IMR-90 (cell line): Measurements from ENCODE around the gene ZNF497. TPM values are rescaled to one million over a fixed set of nuclear protein-coding genes. Genes with fewer than 3 reads are reported as not detected.

ENCODE experiments used
- ATAC-seq: fragments of 200-7000 bp; cut with Tn5 transposase; 2 replicates; pipeline ENCODE4 v1.9.1; 2020; ENCODE audit warnings: low read depth, mild to moderate bottlenecking, moderate library complexity
- BruUV-seq: library from RNA; stranded (reverse); fragments of 400-500 nt; replicated peaks from 2 replicates; lab custom pipeline; 2021; lab: Mats Ljungman, UMichigan
- CTCF ChIA-PET: fragments of 300-600 bp; formaldehyde crosslinking; extraction: SDS; loops from one replicate; lab custom pipeline; 2021; ENCODE audit warnings: antibody characterized with exemption; lab: Yijun Ruan, JAX
- POLR2A ChIA-PET: fragments of 300-600 bp; sonication (Branson Sonifier 250); formaldehyde crosslinking; loops from one replicate; lab custom pipeline; 2022; ENCODE audit warnings: antibody characterized with exemption; ENCODE audit not compliant: unreplicated experiment; lab: Charles Lee
- DNase-seq: peaks from one replicate; pipeline ENCODE4 v3.0.0; 2013
- H2AFZ ChIP-seq: replicated peaks from 2 replicates; pipeline ENCODE3; 2013; ENCODE audit warnings: low read length, mild to moderate bottlenecking; ENCODE audit not compliant: poor library complexity
- H2AK5ac ChIP-seq: 2 replicates; pipeline ENCODE4 v1.6.1; 2013; ENCODE audit warnings: low read depth, low read length, inconsistent platforms
- H2AK9ac ChIP-seq: replicated peaks from 2 replicates; pipeline ENCODE3; 2013; ENCODE audit warnings: mild to moderate bottlenecking, low read depth, low read length, moderate library complexity; ENCODE audit not compliant: poor library complexity
- H2BK120ac ChIP-seq: 2 replicates; pipeline ENCODE4 v1.6.1; 2013; ENCODE audit warnings: low read depth, low read length, inconsistent platforms
- H2BK15ac ChIP-seq: 3 replicates; pipeline ENCODE4 v1.6.1; 2013; ENCODE audit warnings: low read depth, low read length, inconsistent platforms
- H2BK20ac ChIP-seq: 2 replicates; pipeline ENCODE4 v1.6.1; 2013; ENCODE audit warnings: low read depth, mild to moderate bottlenecking, inconsistent platforms, low read length, moderate library complexity
- H2BK5ac ChIP-seq: 2 replicates; pipeline ENCODE4 v1.6.1; 2013; ENCODE audit warnings: mild to moderate bottlenecking, low read depth, low read length, inconsistent platforms; ENCODE audit not compliant: poor library complexity, severe bottlenecking
- H3K14ac ChIP-seq: replicated peaks from 2 replicates; pipeline ENCODE4 v1.6.1; 2013; ENCODE audit warnings: low read depth, low read length, inconsistent platforms
- H3K18ac ChIP-seq: 2 replicates; pipeline ENCODE4 v1.6.1; 2013; ENCODE audit warnings: low read depth, low read length, control low read depth
- H3K23ac ChIP-seq: 2 replicates; pipeline ENCODE4 v1.6.1; 2013; ENCODE audit warnings: low read depth, low read length, inconsistent platforms
- H3K27ac ChIP-seq: 2 replicates; pipeline ENCODE4 v1.5.1; 2013; ENCODE audit warnings: mild to moderate bottlenecking, control low read depth, low read length; ENCODE audit not compliant: insufficient read depth
- H3K27me3 ChIP-seq: 2 replicates; pipeline ENCODE4 v1.6.1; 2013; ENCODE audit warnings: low read length; ENCODE audit not compliant: control insufficient read depth, insufficient read depth
- H3K36me3 ChIP-seq: 2 replicates; pipeline ENCODE4 v1.6.1; 2013; ENCODE audit warnings: low read length, mixed read lengths; ENCODE audit not compliant: control insufficient read depth, insufficient read depth
- H3K4ac ChIP-seq: 2 replicates; pipeline ENCODE4 v1.6.1; 2013; ENCODE audit warnings: low read depth, low read length, inconsistent platforms
- H3K4me1 ChIP-seq: 2 replicates; pipeline ENCODE4 v1.6.1; 2013; ENCODE audit warnings: low read length, mixed read lengths; ENCODE audit not compliant: control insufficient read depth, insufficient read depth
- H3K4me2 ChIP-seq: 2 replicates; pipeline ENCODE4 v1.6.1; 2013; ENCODE audit warnings: low read depth, mild to moderate bottlenecking, control low read depth, low read length, moderate library complexity
- H3K4me3 ChIP-seq: 2 replicates; pipeline ENCODE4 v1.5.1; 2013; ENCODE audit warnings: low read depth, mild to moderate bottlenecking, control low read depth, low read length, moderate library complexity; ENCODE audit not compliant: insufficient read depth
- H3K56ac ChIP-seq: 2 replicates; pipeline ENCODE4 v1.6.1; 2013; ENCODE audit warnings: low read length, inconsistent platforms; ENCODE audit not compliant: insufficient read depth; ENCODE audit errors: extremely low read depth
- H3K79me1 ChIP-seq, 2 experiments: 2 replicates each; pipeline ENCODE4 v1.6.1; 2013; ENCODE audit warnings: low read length in 2 of 2, inconsistent platforms in 1 of 2, low read depth in 1 of 2
- H3K9ac ChIP-seq: 2 replicates; pipeline ENCODE4 v1.6.1; 2013; ENCODE audit warnings: low read depth, low read length, control low read depth
- H3K9me1 ChIP-seq: 2 replicates; pipeline ENCODE4 v1.6.1; 2013; ENCODE audit warnings: low read length, inconsistent platforms; ENCODE audit not compliant: insufficient read depth
- H3K9me3 ChIP-seq: 2 replicates; pipeline ENCODE4 v1.6.1; 2013; ENCODE audit warnings: low read length; ENCODE audit not compliant: control insufficient read depth, insufficient read depth
- H4K20me1 ChIP-seq: 2 replicates; pipeline ENCODE4 v1.6.1; 2013; ENCODE audit warnings: low read length, inconsistent platforms; ENCODE audit not compliant: insufficient read depth
- H4K5ac ChIP-seq: 2 replicates; pipeline ENCODE4 v1.6.1; 2013; ENCODE audit warnings: mild to moderate bottlenecking, low read depth, low read length, control low read depth
- H4K8ac ChIP-seq, 2 experiments: 2 replicates each; pipeline ENCODE4 v1.6.1; 2013; ENCODE audit warnings: low read depth in 2 of 2, low read length in 2 of 2, control low read depth in 1 of 2, inconsistent platforms in 1 of 2
- H4K91ac ChIP-seq: 2 replicates; pipeline ENCODE4 v1.6.1; 2013; ENCODE audit warnings: low read depth, low read length, inconsistent platforms; ENCODE audit not compliant: insufficient read depth
- CEBPB ChIP-seq: IDR thresholded peaks from 2 replicates; pipeline ENCODE4 v1.6.1; 2012; ENCODE audit warnings: low read depth, low read length, improper control_type of control experiment
- CHD1 ChIP-seq: IDR thresholded peaks from 2 replicates; pipeline ENCODE4 v1.6.1; 2012; ENCODE audit warnings: low read depth, low read length, improper control_type of control experiment
- CTCF ChIP-seq: conservative IDR thresholded peaks from 2 replicates; pipeline ENCODE4 v1.5.1; 2012; ENCODE audit warnings: mild to moderate bottlenecking, low read depth, low read length, improper control_type of control experiment
- ELK1 ChIP-seq: fragments of 150-350 bp; IDR thresholded peaks from 2 replicates; pipeline ENCODE4 v1.6.1; 2016; ENCODE audit warnings: low read depth, mild to moderate bottlenecking, low read length, moderate library complexity, borderline replicate concordance
- FOS ChIP-seq: fragments of 150-350 bp; IDR thresholded peaks from 2 replicates; pipeline ENCODE4 v1.6.1; 2016; ENCODE audit warnings: low read depth, low read length
- MAFK ChIP-seq: IDR thresholded peaks from 2 replicates; pipeline ENCODE4 v1.6.1; 2012; ENCODE audit warnings: low read depth, low read length, improper control_type of control experiment
- MAZ ChIP-seq: IDR thresholded peaks from 2 replicates; pipeline ENCODE4 v1.6.1; 2012; ENCODE audit warnings: low read depth, mild to moderate bottlenecking, low read length, improper control_type of control experiment, moderate library complexity, borderline replicate concordance
- MXI1 ChIP-seq: IDR thresholded peaks from 2 replicates; pipeline ENCODE4 v1.6.1; 2012; ENCODE audit warnings: low read depth, mild to moderate bottlenecking, low read length, moderate library complexity, borderline replicate concordance
- NFE2L2 ChIP-seq: fragments of 150-350 bp; IDR thresholded peaks from 2 replicates; pipeline ENCODE4 v1.6.1; 2016; ENCODE audit warnings: low read depth, mild to moderate bottlenecking, low read length
- POLR2A ChIP-seq: IDR thresholded peaks from 2 replicates; pipeline ENCODE4 v1.6.1; 2012; ENCODE audit warnings: mild to moderate bottlenecking, low read depth, low read length
- RAD21 ChIP-seq: IDR thresholded peaks from 2 replicates; pipeline ENCODE4 v1.6.1; 2012; ENCODE audit warnings: low read length, improper control_type of control experiment
- RCOR1 ChIP-seq: IDR thresholded peaks from 2 replicates; pipeline ENCODE4 v1.6.1; 2012; ENCODE audit warnings: mild to moderate bottlenecking, low read length, improper control_type of control experiment; ENCODE audit not compliant: insufficient replicate concordance
- RFX5 ChIP-seq: IDR thresholded peaks from 2 replicates; pipeline ENCODE4 v1.8.0; 2012; ENCODE audit warnings: low read depth, mild to moderate bottlenecking, low read length, moderate library complexity
- SMC3 ChIP-seq: fragments of 150-350 bp; IDR thresholded peaks from 2 replicates; pipeline ENCODE4 v1.6.1; 2016; ENCODE audit warnings: low read depth, mild to moderate bottlenecking, antibody characterized with exemption, low read length, moderate library complexity
- USF2 ChIP-seq: fragments of 150-350 bp; IDR thresholded peaks from 2 replicates; pipeline ENCODE4 v1.6.1; 2017; ENCODE audit warnings: mild to moderate bottlenecking, antibody characterized with exemption, low read length, low read depth
- WGBS, 2 experiments: methylation state at CpG; one replicate each; pipeline versions ENCODE4 v1.1.5 to v1.1.7; 2013; ENCODE audit warnings: missing lambda C conversion rate in 2 of 2; ENCODE audit not compliant: insufficient read length in 1 of 2; ENCODE audit errors: extremely low coverage in 2 of 2; 5-methylcytosine and 5-hydroxymethylcytosine counted together
- dilution Hi-C: fragments of 300-500 bp; cut with HindIII; formaldehyde crosslinking; loops from one replicate; pipeline ENCODE4 v1.14.3; 2018; ENCODE audit warnings: low sequenced_read_pairs; ENCODE audit not compliant: unreplicated experiment
- in situ Hi-C: fragments of 300-500 bp; cut with MboI; formaldehyde crosslinking; loops from 3 replicates; pipeline ENCODE4 v1.14.3; 2019; ENCODE audit warnings: low sequenced_read_pairs, inconsistent platforms, mixed read lengths
- intact Hi-C: fragments of 100-400 bp; cut with micrococcal nuclease; formaldehyde crosslinking; loops from 2 replicates; pipeline ENCODE4 v1.10.0; 2022
- polyA plus RNA-seq, 3 experiments: library from polyadenylated mRNA; depleted of rRNA; stranded (reverse); fragments of >200 nt; gene quantifications; 2 replicates each; pipeline ENCODE4 v1.2.3, GENCODE V29; 2012; ENCODE audit warnings: low replicate concordance in 1 of 3
- total RNA-seq: library from RNA; depleted of rRNA; stranded (reverse); fragments of >200 nt; gene quantifications from 2 replicates; pipeline ENCODE4 v1.2.3, GENCODE V29; 2012

The ZNF497 gene
- total and polyA plus RNA-seq, 2 of the 4 experiments (the other 2 are of a cell fraction): 0.18 to 0.24 TPM

GRCh38 chr19:58380037-58380661, 17.6 kb upstream of the ZNF497 start:
- POLR2A ChIA-PET: interaction anchor here (1.0 kb wide), 1 partner anchor 18 kb away, joined by 4 read pairs; the partner anchor contains the start of gene ZNF497
- TF ChIP-seq RFX5 (no peak), SMC3 (no peak), CEBPB (no peak), CHD1 (no peak), RAD21 (no peak), USF2 (no peak), FOS (no peak), MAZ (no peak), NFE2L2 (no peak), MXI1 (no peak), ELK1 (no peak), MAFK (no peak), CTCF (no peak), RCOR1 (no peak), POLR2A (no peak)

More at GRCh38 chr19:58380037-58380661, 17.6 kb upstream of the ZNF497 start:
- Histone ChIP-seq H3K36me3 (no peaks in the 10 kb centered on the region), H2AK5ac (peak overlapping the region; percentile 89), H2BK20ac (no peak overlapping the region), H3K18ac (no peak overlapping the region), H3K4me2 (peak overlapping the region; percentile 89), H3K23ac (peak overlapping the region; percentile 95), H4K8ac (peak overlapping the region; percentile 93 to 99), H2BK5ac (peak overlapping the region; percentile 63), H3K9me1 (peaks cover 19% of the 10 kb centered on the region), H2AFZ (peak overlapping the region; percentile 97), H3K4me1 (peaks cover 9% of the 10 kb centered on the region; the same call in 1 of the 2 replicates), H4K91ac (peak overlapping the region; percentile 88), H3K9ac (peak overlapping the region; percentile 79), H3K27ac (peak overlapping the region; percentile 64), H3K14ac (peak overlapping the region; percentile 59), H4K5ac (peak overlapping the region; percentile 61), H3K4ac (peak overlapping the region; percentile 95), H3K4me3 (peak overlapping the region; percentile 56), H4K20me1 (no peaks in the 10 kb centered on the region), H2AK9ac (peak overlapping the region; percentile 96), H3K79me1 (peaks cover 14 to 32% of the 10 kb centered on the region in 2 experiments; a peak in 3 of 4 replicates), H2BK120ac (peak overlapping the region; percentile 47; the same call in 1 of the 2 replicates), H3K56ac (peak overlapping the region; percentile 32; the same call in 1 of the 2 replicates), H3K9me3 (no peaks in the 10 kb centered on the region), H3K27me3 (no peaks in the 10 kb centered on the region), H2BK15ac (no peak overlapping the region)
- no TSS peak for BruUV-seq
- CTCF ChIA-PET: no interaction called here
- DNase-seq: no peak
- dilution Hi-C loops: no loop called here
- in situ Hi-C loops: no loop called here
- 1% methylated on average over 14 of the region's 24 CpGs; no CpG with 5 or more reads in 1 of the 2 experiments for WGBS, 2 experiments
- peak; percentile 2 for ATAC-seq
- intact Hi-C loops: no loop called here
